NCI-H2171 treated with DMSO at 0.1 percent for 48 hours (cell line): ENCODE measurements around the gene BIN1.
"Not testable (repeated sequence)": the region's sequence is repeated elsewhere in the genome, so short reads cannot be mapped to it uniquely, and the experiment has no call there.

Experiments used
- DNase-seq: peaks from one replicate; lab custom pipeline; 2025; lab: John Stamatoyannopoulos, UW

The BIN1 gene

DNA sequence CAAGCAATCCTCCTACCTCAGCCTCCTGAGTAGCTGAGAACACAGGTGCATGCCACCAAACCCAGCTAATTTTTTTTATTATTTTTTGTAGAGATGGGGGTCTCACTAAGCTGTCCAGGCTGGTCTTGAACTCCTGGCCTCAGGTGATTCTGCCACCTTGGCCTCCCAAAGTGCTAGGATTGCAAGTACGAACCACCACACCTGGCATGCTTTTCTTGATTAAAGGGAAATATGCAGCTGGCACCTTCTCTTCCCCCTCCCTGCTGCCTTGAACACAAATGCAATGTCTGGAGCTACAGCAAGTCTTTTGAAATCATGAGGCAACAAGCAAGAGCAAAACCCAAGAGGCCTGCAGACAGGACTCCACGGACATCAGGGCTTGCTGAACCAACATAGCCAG is 26.8 kb upstream of the BIN1 start:
- DNase-seq = no peak

DNA sequence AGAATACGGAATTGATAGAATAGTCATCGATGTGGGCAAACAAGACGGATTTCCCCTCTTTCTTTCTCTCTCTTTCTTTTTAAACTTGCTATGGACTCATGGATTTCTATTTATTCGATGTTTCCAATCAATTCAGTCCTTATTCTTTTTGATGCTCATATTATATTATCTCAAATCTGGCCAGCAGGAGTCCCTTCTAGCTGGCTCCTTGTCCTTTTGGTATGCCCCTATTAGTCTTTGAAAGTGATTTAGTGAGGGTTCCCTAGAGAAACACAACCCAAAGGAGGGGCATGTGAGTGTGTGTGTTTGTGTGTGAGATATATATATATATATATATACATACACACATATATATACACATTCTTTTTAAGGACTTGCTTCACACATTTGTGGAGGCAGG is 23.5 kb upstream of the BIN1 start:
- DNase-seq = no peak

DNA sequence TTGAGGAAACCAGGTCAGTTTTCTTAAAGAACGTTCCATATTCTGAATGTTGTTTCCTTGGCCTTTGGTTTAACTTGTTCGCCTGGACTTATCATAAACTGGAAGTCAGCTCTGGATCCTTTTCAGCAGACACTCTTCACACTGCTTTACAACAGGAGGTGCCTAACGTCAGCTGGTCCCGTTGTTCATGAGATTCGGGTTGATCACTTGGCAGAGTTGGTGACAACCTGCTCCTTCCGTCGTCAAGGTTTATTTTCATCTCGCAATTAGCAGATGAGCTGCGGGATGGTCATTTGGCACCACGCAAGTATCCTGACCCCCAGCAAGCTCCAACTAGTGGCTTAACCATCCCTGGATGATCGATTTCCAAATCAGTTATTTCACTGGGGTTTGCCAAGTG is 23.0 kb upstream of the BIN1 start:
- no peak for DNase-seq

DNA sequence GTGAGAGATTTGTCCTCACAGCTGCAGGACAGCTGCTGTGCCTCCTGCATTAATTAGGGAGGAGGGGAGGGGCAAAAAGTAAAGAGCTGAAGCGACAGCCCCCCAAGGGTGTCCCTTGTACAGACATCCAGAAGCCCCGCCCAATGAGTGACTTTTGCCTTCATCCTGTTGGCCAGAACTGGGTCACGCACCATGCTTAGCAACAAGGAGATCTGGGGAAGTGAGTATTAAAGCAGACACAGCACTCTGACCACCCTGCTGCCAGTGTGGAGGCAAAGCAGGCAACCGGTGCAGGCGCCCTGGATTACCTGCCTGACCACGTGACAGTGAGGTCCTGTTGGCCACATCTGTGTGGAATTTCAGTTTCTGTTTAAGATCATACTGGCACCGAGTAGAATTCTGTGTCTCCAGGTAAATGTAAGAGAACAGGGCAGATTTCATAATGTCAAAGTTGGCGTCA is 21.5 kb upstream of the BIN1 start:
- no peak for DNase-seq

DNA sequence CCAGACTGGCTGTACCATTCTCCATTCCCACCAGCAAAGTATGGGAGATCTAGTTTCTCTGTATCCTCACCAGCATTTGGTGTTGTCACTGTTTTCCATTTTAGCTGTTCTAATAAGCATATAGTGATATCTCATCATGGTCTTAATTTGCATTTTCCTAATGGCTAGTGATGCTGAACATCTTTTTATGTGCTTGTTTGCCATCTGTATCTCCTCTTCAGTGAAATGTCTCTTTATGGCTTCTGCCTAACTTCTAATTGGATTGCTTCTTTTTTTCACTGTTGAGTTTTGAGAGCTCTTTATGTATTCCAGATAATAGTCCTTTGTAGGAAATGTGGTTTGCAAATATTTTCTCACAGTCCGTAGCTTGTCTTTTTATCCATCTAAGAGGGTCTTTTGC is 18.9 kb upstream of the BIN1 start:
- no peak for DNase-seq

DNA sequence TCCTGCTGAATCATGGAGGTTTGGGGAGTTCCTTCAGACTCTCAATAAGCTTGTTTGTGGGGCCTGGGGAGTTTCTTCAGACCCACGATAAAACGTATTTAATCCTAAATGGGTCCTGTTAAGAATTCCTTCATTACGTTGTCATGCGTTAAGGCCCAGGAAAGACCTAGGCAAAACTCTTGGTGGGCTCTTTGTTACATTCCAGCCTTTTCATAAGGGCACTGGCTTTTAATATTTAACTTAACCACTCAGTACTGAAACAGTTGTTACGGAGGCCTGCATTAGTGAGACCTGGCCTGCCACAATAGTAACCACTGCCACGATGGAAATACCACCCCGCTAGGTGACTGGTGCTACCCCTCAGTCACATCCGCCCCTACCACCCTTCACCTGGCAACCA is 17.5 kb upstream of the BIN1 start:
- no peak for DNase-seq

DNA sequence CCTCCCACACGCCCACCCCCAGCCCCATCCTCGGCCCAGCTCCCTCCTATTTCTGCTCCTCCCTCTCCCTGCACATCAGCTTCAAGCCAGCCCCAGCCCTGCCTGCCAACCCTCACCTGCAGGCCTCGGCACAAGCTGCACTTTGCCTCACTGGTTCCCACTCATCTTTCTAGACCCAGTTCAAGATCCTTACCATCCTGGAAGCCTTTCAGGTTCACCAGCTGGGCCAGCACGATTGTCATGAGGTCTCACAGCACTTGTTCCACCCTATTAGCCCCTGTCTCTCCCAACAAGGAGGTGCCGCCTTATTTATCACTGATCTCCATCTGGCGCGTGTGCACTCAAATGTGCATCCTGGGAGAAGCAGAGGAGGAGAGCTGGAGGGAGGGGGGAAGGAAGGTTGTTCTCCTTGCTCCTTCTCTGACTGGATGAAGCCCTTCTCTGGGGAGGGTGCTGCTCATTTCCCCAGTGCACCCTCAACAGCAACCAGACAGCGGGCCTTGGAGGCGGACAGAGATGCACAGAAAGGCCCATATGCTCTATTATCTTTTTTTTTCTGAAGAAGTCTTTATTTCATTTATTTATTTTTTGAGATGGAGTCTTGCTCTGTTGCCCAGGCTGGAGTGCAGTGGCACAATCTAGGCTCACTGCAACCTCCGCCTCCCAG is 15.5 kb upstream of the BIN1 start:
- peak; percentile 98 for DNase-seq

DNA sequence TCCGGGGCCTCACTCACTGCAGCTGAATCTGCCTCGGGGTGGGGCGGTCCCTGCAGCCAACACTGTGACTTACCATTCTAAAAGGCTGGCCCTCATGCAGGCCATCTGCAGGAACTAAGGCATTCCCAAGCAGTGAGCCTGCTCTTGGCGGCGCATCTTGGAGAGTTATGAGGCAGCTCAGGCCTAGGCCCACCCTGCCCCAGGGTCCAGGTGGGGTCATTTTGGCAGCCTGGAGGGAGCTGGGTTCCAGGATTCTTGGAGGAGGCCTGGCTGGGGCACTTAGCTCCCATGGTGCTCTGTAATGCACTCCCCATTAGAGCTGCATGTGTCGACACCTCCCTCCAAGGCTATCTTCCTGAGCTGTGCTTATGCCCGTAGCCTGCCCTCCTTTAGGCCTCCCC is 14.8 kb upstream of the BIN1 start:
- DNase-seq = no peak

DNA sequence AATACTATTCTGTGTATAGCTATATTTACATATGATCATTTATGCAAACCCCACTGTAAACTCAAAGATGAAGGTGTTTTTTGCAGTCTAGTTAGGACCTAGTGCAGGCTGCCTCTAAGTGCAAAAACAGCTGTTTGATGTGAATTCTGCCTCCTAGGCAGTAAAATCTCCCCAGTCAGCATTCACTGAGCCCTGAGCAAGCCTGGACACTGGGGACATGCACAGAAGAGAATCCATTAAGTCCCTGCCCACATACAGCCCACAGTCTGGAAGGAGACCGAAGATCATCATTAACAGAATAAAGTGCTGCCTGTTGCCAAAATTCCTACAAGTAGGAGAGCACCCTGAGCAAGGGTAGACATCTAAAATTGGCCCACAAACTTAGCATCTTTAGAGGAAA is 14.4 kb upstream of the BIN1 start:
- DNase-seq = no peak

DNA sequence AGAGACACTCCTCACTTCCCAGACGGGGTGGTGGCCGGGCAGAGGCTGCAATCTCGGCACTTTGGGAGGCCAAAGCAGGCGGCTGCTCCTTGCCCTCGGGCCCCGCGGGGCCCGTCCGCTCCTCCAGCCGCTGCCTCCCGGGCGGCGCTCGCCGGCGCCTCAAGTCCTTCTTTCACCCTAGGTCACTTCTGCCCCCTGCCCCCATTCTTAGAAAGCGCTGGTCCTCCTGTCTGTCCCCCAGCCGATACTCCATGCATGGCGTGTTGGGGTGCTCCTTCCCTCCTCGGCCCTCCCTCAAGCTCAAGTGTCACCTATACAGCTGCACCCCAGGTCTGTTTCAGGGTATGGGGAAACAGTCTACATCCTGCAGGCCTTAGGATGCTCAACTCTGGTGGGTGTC is 13.5 kb upstream of the BIN1 start:
- not testable (repeated sequence) for DNase-seq

DNA sequence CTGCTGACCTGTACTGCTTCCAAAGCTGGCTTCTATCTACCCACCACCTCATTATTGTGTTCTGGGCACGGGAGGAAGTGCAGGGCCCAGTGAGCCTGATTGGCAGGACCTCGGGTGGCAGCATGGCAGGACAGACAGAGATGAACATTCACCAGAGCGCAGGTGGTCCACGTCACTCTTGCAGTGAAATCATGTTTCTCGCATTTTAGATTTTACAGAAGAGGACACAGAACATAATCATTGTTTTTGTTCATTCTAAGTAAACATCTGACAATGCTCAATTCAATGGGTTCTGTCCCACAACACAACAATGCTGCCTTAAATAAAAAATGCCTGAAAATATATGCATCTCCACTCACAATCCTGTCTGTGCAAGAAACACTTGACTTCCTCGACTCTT is 11.5 kb upstream of the BIN1 start:
- no peak for DNase-seq

DNA sequence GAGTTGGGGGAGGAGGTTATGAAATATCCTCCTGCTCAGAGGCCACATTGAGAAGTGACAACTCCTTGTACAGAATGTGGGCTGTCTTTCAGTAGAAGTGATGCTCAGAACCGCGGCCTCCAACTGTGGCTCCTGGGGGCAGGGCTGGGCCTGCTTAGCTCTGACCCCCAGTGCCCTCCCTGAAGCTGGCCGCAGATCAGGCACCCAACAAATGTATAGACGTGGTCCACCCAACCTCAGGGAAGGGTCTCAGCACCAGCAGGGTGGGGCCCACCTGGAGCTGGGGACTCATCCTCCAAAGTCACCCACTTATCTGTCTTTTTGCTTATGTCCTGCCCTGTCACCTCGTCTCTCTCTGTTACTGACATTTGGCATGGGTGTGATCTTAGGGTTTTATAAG is 11.1 kb upstream of the BIN1 start:
- DNase-seq = no peak

DNA sequence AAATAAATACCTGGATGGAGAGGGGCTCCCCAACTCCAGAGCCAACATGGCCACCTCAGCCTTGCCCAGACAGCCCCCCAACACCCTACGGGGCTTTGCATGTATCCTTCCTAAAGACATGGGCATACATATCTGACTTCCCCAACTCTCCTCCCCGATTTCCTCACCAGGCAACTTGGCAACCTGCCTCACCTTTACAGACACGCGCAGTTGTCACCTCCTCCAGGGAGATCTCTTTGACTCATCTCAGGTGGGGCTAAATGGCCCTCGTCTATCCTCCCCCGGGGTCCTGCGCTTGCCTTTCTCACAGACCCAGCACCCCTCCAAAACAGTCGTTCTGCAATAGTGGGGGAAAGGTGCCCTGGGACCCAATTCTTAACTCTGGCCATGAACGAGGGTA is 10.6 kb upstream of the BIN1 start:
- DNase-seq = peak; percentile 81

DNA sequence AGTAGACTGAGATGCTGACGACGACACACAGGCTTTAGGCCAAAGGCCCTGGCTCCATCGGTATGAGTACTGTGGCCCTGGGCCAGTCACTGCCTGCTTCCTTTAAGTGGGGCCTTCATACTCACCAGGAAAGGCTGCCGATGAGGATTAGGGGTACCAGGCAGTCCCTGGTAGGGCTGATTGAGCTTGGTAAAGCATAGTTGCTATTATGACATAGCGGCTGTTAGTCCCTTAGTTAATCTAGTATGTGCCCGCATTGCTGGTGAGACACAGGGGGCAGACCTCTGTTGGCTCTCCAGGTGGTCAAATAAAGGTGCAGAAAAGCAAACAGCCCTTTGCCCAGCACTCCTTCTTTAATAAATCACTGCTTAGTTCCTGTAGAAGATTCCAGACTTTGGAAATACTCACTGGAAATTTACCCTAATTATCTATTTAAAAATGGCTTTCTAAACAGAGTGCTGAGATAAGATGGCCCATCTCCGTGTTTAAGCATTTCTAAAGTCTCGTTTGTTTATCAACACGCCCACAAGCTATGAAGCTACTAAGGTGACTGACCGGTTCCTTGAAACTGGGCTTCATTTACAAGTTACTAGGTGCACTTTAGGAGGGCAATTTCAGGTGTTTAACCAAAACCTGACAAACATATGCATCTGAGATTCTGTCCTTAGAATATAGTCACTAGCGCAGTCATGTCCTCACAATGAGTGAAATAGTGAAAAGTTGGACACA is 8.7 kb upstream of the BIN1 start:
- DNase-seq = no peak

DNA sequence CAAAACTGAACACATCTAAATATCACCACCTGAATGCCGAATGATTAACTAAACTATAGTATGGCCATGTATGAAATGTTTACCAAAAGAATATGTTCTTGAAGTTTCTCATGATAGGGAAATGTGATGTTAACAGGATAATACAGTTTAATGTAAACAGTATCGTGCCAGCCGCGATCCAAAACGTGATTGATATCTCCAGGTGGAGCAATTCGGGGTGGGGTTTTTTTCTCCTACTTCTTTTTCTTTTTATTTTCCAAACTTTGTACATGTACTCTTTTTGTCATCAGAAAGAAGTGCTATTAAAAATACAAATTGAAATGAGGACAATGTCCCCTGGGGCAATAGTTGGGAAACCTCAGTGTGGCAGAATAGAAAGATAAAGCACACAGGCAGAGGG is 4.0 kb upstream of the BIN1 start:
- no peak for DNase-seq

DNA sequence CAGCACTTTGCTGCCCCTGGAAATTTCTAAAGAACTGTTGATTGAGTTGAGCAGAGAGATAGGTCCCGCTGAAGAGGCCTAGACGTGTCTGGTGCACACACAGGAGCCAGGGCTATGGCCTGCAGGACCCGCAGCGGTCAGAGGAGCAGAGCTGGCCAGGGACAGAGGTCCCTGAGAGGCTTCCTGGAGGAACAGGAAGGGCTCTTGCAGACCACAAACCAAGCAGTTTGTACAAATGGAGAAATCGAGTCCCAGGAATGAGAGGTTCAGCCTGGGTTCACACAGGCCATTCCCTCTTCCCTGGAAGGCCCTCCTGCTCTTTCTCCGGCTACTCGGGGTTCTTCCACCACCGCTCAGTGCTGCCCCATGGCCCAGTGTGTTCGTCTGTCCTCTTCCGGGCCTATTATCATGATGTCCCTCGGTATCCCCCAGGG is 1.2 kb upstream of the BIN1 start:
- no peak for DNase-seq

DNA sequence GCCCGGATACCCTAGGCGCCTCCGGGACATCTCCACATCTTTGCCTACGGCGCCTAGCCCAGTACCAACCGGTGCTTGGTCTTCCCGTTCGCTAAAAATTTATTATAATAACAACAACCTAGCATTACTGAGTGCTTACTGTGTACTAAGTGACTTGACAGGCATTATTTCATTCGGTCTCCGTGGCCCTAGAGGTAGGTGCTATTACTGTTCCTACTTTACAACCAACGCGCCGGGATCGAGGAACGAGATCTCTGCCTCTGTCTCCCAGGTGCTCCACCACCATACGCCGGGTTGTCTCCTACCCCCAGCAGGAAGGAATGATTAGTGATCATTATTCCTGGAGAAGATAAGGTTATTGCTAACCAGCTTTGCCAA is 657 bp upstream of the BIN1 start:
- peak; percentile 75 for DNase-seq

DNA sequence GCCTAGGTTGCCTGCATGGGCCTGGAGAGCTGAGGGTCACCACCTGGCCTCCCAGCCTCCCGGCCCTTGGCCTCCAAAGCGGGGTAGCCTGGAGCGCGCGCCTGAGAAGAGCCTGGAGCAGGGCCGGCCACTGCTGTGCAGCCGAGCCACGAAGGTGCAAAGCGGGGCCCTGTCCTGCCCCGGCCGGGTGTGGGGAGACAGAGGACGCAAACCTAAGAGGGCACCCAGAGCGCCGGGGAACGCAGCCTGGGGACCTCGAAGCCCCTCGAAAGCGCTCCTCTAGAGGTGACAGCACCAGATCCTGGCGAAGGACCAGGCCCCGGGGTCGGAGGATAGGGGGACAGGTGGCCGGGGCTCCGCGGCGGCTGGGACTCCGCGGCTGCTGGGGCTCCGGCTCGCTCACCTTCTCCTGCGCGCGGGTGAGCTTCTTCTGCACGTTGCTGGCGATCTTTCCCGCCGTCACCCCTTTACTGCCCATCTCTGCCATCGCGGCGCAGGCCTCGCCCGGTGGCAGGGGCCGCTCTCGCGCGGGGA is 430 bp downstream of the BIN1 start:
- peak; percentile 47 for DNase-seq

DNA sequence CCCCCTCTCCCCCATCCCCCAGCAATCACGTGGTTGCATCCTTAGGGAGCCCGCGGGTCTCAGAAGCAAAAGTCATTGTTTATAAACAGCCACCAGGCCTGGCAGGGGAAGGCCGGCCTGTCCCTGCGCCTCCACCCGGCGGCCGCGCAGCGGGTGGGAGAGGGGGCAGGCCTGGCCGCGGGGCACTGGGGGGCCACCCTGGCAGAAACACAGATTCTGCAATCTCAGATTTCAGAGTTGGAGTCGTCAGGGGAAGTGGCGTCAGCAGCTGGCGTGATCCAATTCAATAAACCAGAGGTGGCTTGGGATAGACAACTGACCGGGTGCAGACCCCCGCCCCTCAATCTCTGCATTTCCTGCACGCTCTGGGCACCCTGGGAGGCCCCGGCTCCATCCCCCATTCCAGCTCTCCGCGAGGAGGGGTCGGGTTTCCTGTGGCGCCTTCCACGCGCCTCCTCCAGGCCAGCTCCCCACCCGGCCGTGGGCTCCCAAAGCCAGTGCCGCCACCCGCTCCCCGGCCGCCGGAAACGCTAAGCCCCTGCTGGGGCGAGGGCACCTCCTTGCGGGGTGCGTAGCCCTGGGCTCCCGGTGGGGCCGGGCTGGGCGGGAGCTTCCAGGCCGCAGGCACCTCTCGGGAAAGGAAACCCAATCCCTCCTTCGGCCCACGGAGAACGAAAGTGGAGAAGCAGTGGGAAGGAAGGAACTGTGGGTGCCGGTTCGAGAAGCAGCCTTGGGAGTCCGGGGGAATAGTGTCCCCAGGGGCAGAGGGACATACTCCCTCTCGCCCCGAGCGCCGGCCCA is 1.1 kb downstream of the BIN1 start:
- DNase-seq = peak; percentile 62

DNA sequence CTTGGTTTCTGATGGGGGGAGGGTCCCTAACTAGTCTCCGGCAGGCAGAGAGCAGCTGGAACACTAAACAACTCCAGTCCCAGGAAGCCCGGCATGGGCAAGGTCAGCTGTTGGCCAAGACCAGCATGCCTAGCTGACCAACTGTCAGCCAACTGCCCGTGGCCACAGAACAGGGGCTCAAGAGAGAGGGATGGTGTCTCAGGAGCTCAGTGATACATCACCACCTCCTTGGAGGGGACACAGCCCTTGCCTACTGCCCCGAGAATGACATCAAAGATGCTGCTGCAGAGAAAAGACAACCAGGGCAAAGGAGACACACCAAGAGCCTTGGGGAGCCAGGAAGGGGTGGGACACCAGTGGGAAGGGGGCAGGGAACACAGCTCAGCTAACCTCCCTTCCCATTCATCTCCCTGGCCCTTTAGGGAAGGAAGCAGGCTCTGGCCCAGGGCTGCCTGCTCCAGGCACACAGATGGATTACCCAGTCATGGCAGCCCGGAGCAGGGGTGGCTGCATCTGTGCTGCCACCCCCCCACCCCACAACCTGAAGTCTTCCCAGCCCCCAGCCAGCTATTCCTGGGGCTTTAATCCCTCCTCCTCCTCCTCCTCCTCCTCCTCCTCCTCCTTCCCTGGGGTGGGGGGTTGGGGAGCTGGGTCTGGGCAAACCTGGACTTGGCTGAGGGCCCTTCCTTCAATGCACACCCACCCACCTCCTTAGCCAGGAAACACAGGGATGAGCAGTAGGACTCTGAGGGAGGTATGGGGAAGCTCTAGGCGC is 1.9 kb downstream of the BIN1 start:
- DNase-seq = no peak

DNA sequence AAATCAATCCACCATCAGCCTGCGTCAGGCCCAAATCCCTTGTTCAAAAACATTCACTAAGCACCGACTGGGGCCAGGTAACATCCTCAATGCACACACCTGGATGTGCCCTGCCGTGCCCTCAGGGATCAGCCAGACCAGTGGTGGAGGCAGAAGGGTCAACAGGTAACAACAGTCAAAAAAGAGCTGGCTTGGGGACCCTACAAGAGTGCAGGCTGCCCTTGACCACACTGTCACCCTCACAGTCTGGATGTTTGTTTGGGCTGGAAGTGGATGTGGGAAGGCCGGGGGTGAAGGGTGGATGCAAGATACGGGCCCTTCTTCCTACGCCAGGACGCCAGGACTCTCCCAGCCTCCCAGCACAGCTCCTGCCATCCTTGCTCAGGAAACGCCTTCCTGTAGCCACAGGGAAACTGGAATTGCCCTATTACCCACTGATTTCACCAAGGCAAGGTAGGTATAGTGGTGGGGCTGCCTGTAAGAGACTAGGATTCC is 2.7 kb downstream of the BIN1 start:
- DNase-seq = no peak
